Epithelial cell of esophagus (primary cell): ENCODE measurements around the gene CSNK1D.

Experiments used
- DNase-seq: peaks from one replicate; pipeline ENCODE4 v3.0.0; 2010; ENCODE audit warnings: low read depth
- H3K4me3 ChIP-seq: 2 replicates; pipeline ENCODE4 v1.5.1; 2011; ENCODE audit warnings: mild to moderate bottlenecking, low read length, control low read depth
- TF ChIP-seq, protein P1 (sequence below): IDR thresholded peaks from 2 replicates; pipeline ENCODE4 v1.5.1; 2011; ENCODE audit warnings: low read depth, mild to moderate bottlenecking, low read length, control low read depth, inconsistent platforms; ENCODE audit not compliant: insufficient read depth; ENCODE audit errors: missing control alignments

Gene CSNK1D

DNA sequence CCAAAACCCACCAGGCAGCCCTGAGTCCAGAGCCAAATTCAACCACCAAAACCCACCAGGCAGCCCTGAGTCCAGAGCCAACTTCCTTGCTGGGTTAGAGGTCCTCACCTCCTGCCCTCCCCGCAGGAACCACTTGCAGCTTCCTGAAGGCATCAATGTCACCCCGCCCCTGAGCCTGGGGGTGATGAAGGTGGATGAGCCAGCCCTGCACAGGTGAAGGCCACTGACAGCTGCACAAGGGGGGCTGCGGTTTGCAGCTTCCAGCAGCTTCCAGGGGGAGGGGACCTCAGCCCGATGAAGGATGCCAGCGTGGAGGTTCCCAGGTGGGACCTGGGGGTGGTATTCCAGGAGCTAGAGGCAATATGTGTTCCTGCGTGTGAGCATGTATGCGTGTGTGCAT lies 7.6 kb upstream of the CSNK1D start:
- DNase-seq: no peak
- TF ChIP-seq, protein P1, sequence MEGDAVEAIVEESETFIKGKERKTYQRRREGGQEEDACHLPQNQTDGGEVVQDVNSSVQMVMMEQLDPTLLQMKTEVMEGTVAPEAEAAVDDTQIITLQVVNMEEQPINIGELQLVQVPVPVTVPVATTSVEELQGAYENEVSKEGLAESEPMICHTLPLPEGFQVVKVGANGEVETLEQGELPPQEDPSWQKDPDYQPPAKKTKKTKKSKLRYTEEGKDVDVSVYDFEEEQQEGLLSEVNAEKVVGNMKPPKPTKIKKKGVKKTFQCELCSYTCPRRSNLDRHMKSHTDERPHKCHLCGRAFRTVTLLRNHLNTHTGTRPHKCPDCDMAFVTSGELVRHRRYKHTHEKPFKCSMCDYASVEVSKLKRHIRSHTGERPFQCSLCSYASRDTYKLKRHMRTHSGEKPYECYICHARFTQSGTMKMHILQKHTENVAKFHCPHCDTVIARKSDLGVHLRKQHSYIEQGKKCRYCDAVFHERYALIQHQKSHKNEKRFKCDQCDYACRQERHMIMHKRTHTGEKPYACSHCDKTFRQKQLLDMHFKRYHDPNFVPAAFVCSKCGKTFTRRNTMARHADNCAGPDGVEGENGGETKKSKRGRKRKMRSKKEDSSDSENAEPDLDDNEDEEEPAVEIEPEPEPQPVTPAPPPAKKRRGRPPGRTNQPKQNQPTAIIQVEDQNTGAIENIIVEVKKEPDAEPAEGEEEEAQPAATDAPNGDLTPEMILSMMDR: no peak
- H3K4me3 ChIP-seq: no peak overlapping the region

DNA sequence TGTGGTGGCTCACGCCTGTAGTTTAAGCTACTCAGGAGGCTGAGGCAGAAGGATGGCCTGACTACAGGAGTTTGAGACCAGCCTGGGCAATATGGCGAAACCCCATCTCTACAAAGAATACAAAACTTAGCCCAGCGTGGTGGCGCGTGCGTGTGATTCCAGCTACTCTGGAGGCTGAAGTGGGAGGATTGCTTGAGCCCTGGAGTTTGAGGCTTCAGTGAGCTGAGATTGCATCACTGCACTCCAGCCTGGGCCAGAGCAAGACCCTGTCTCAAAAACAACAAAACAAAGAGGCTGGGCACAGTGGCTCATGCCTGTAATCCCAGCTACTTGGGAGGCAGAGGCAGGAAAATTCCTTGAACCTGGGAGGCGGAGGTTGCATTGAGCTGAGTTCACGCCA lies 7.0 kb upstream of the CSNK1D start:
- no peak overlapping the region for H3K4me3 ChIP-seq
- no peak for DNase-seq
- TF ChIP-seq, protein P1: no peak

DNA sequence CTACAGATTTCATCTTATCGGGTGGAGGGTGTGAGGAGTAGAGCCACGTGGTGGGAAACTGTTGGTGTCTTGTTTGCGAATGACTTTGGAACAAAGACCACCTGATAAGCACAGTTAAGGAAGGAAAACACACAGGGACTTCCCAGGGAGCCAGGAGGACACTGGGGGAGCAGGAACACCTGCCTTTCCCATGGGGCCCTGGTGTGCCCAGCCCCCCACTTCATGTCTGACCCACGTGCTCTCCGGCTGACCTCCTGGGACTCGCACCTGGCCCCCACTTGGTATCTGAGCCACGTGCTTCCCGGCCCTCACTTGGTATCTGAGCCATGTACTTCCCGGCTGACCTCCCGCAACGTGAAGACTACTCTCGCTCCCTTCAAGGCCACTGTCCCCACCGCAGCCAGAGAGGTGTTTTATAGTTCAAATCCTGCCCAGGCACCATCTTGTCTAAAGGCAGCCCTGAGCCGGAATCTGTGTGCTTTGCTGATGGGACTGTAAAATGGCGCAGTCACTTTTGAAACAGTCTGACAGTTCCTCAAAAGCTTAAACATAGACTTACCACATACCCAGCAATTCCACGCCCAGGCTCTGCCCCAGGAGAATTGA lies 5.4 kb upstream of the CSNK1D start:
- DNase-seq: no peak
- H3K4me3 ChIP-seq: no peak overlapping the region
- TF ChIP-seq, protein P1: no peak

DNA sequence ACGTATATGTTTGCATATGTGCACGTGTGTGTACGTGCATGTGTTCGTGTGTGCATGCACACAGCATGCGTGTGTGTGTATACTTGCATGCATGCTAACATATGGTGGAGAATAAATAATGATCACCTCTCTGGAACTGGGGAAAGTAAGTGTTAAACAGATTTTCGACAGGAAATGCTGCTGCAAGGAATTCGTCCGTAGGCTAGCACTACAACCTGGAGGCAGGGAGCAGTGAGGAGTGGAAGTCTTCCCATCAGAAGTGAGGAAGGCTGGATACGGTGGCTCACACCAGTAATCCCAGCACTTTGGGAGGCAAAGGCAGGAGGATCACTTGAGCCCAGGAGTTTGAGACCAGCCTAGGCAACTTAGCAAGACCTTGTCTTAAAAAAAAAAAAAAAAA lies 4.8 kb upstream of the CSNK1D start:
- no peak for DNase-seq
- TF ChIP-seq, protein P1: no peak
- no peak overlapping the region for H3K4me3 ChIP-seq

DNA sequence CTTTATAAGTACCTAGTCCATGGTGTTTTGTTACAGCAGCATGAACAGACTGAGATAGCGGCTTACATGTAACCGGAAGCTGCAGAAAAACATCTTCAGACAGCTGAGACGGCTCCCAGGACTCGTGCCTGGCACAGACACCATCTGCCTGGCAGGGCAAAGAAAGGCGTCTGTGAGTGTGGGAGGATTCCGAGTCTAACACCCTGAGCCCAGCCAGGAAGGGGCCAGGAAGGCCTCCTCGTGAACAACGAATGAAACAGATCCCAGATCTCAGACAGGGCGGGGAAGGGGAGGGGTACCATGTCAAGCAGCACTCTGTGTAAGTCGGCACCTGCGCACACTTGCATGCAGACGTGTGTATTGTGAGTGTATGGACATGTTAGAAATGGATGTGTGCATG lies 4.4 kb upstream of the CSNK1D start:
- no peak overlapping the region for H3K4me3 ChIP-seq
- TF ChIP-seq, protein P1: no peak
- DNase-seq: no peak

DNA sequence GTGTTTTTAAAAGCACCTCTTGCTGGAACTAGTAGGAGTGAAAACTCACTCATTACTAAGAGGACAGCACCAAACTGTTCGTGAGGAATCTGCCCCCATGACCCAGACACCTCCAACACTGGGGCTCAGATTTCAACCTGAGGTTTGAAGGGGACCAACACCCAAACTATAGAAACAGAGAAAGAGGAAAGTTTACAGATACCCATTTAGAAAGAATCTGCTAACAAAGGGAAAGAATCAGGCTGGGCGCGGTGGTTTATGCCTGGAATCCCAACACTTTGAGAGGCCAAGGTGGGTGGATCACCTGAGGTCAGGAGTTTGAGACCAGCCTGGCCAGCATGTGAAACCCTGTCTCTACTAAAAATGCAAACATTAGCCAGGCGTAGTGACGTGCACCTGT lies 3.4 kb upstream of the CSNK1D start:
- no peak overlapping the region for H3K4me3 ChIP-seq
- no peak for DNase-seq
- TF ChIP-seq, protein P1: no peak

DNA sequence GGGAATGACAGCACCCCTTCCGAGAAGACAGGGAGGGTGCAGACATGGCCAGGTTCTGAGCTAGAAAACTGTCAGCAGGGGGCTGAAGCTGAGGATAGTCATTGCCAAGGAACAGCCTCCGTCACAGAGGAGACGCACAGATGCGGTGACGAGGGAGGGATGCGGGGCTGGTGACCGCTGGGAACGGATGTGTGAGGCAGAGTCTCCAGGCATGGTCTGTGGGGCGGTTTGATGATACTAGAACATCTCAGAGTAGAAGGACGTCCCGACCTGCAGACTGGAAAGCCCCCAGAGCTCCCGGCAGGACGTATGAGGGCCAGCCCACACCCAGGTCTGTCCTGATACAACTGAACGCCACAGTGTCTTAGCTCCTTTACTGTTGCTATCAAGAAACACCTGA lies 1.8 kb upstream of the CSNK1D start:
- TF ChIP-seq, protein P1: no peak
- DNase-seq: no peak
- H3K4me3 ChIP-seq: no peak overlapping the region
